ENCODE data around the gene PANX2.

DNA sequence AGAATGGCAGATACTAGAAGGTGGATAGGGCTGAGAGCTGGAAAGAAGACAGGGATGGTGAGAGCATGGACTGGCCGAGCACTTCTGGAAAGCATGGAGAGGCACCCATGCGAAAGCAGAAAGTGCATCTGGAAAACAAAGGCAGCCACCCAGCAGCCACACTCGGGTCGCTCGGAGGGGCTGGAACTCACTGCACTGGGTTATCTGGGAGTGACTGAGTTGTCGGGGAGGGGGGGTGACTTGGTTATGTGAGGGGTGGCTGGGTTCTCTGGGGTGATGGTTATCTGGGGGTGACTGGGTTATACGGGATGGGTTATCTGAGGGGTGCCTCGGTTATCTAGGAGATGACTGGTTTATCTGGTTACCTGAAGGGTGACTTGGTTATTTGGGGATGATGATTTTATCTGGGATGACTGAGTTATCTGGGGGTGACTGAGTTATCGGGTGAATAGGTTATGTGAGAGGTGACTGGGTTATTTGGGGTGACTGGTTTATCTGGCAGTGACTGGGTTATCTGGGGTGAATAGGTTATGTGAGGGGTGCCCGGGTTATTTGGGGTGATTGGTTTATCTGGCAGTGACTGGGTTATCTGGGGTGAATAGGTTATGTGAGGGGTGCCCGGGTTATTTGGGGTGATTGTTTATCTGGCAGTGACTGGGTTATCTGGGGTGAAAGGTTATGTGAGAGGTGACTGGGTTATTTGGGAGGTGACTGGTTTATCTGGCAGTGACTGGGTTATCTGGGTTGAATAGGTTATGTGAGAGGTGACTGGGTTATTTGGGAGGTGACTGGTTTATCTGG, 2.6 kb upstream of the PANX2 start:
- TF ChIP-seq EZH2 (IDR thresholded peaks at IDR 0.05; ENCODE audit: borderline replicate concordance, insufficient read depth, low read depth, low read length, poor library complexity, severe bottlenecking): no peak
- TF ChIP-seq, protein P1, sequence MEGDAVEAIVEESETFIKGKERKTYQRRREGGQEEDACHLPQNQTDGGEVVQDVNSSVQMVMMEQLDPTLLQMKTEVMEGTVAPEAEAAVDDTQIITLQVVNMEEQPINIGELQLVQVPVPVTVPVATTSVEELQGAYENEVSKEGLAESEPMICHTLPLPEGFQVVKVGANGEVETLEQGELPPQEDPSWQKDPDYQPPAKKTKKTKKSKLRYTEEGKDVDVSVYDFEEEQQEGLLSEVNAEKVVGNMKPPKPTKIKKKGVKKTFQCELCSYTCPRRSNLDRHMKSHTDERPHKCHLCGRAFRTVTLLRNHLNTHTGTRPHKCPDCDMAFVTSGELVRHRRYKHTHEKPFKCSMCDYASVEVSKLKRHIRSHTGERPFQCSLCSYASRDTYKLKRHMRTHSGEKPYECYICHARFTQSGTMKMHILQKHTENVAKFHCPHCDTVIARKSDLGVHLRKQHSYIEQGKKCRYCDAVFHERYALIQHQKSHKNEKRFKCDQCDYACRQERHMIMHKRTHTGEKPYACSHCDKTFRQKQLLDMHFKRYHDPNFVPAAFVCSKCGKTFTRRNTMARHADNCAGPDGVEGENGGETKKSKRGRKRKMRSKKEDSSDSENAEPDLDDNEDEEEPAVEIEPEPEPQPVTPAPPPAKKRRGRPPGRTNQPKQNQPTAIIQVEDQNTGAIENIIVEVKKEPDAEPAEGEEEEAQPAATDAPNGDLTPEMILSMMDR (IDR thresholded peaks at IDR 0.05): no peak
